PC-3 (cell line): ENCODE results near the gene AGPAT4.

ENCODE experiments used
- CTCF ChIP-seq: fragments of 300-600 bp; sonication (generic); conservative IDR thresholded peaks from 2 replicates; pipeline ENCODE4 v1.5.1; 2017; ENCODE audit warnings: antibody characterized with exemption, low read depth, mild to moderate bottlenecking, low read length
- EZH2 ChIP-seq: fragments of 300-600 bp; sonication (generic); IDR thresholded peaks from one replicate; pipeline ENCODE4 v1.6.1; 2017; ENCODE audit warnings: antibody characterized with exemption, mild to moderate bottlenecking, low read length; ENCODE audit not compliant: unreplicated experiment

GRCh38 chr6:161198176-161198575 is 75.7 kb downstream of the AGPAT4 start:
- TF ChIP-seq CTCF (no peak), EZH2 (no peak)
